Esophagus mucosa (tissue), 1 donor: ENCODE measurements around the gene SH3PXD2B. TPM values are rescaled to one million over a fixed set of nuclear protein-coding genes. Genes with fewer than 3 reads are reported as not detected.
A peak's percentile ranks its signal among the peaks of the same experiment; 100 is the strongest.

Experiments
- ATAC-seq: fragments of 200-7000 bp; cut with Tn5 transposase; one replicate; pipeline ENCODE4 v1.9.1; 2020
- total RNA-seq: library from RNA; stranded (reverse); gene quantifications from one replicate; pipeline ENCODE4 v1.2.4, GENCODE V29; 2023
- donor health status: DM: yes; HTN: yes; CAD: no.

SH3PXD2B gene
- 16.5 TPM for total RNA-seq

GRCh38 chr5:172454358-172455086 lies at the start of gene SH3PXD2B:
Gene SH3PXD2B (minus strand): TSS chr5:172454525. CDS start chr5:172454352, 173 bp downstream.
- peak; percentile 20 for ATAC-seq

- peak; percentile 14 for ATAC-seq
Observed at GRCh38 chr5:172502969-172503368, 48.6 kb upstream of the SH3PXD2B start.

- no peak for ATAC-seq
Observed at GRCh38 chr5:172502410-172502809, 48.1 kb upstream of the SH3PXD2B start.

DNA sequence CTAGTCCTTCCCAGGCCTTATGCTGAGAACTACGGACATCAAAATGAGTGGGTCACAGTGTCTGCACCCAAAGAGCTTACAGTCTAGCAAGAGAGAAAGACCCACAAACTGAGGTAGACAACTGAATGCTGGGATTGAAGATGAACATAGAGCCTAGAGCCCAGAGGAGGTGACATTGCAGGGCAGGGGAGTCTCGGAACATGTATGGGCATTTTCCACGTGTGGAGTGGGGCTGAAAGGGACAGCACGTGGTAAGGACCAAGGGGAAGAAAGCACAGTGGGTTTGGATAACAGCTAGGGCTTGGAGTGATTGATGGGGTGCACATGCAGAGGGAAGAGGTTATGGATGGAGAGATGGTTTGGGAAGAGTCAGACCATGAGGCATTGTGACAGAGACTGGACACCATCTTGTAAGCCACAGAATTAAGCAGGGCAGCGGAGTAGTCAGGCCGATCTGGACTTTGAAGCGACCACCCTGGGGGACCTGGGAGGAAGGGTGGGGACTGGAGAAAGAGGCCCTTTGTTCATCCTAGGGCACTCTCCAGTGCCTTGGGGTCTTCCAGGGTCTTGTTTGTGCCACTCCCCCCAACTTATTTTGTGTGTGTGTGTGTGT lies 47.5 kb upstream of the SH3PXD2B start:
- ATAC-seq, result no peak

GRCh38 chr5:172499287-172499686 lies 45.0 kb upstream of the SH3PXD2B start:
- no peak for ATAC-seq

- ATAC-seq, result no peak
Observed at GRCh38 chr5:172498431-172499129, 44.3 kb upstream of the SH3PXD2B start.

- no peak for ATAC-seq
Observed at GRCh38 chr5:172497591-172498255, 43.4 kb upstream of the SH3PXD2B start.

GRCh38 chr5:172496671-172497371 lies 42.5 kb upstream of the SH3PXD2B start:
- ATAC-seq, result no peak

DNA sequence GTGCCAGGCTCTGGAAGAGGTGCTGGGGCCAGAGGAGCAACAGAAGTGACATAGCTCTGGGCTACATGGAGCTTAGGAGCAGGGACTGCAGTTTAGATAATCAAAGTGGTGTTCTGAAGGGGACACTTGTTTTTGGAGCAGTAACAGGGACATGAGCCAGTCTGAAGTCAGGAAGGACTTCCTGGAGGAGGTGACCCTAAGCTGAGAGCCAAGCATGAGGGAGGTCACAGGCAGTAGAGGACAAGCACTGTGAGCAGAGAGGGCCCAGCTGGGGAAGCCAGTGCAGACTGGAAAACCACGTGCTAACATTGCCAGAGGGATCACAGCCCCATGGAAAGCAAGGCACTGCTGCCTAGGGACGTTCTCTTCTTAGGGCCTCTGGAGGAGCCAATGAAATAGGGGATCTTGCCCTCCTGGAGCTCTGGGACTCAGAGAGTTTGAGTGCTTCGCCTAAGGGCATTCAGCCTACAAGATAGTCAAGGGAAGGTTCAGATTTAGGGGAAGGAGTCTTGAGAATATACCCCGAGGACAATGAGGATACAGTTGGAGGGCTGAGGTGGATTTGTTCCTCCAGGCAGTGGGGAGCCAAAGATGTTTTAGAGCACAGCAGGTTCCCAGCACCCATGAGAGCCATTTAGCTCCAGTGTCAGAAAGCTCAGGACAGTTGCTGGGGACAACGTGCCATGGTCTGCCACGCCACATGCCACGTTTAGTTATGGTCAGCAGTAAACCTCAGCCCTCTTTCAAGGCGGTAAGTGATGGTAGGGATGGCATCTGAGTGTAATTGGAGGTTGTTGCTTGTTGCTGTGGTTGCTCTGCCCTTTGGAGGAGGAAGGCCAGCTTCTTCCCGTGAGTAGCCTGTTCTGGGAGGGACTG lies 40.5 kb upstream of the SH3PXD2B start:
- no peak for ATAC-seq

- ATAC-seq, result no peak
Observed at GRCh38 chr5:172493906-172494305, 39.6 kb upstream of the SH3PXD2B start.

- ATAC-seq, result no peak
Observed at GRCh38 chr5:172493461-172493860, 39.1 kb upstream of the SH3PXD2B start.

GRCh38 chr5:172493002-172493401 lies 38.7 kb upstream of the SH3PXD2B start:
- no peak for ATAC-seq

DNA sequence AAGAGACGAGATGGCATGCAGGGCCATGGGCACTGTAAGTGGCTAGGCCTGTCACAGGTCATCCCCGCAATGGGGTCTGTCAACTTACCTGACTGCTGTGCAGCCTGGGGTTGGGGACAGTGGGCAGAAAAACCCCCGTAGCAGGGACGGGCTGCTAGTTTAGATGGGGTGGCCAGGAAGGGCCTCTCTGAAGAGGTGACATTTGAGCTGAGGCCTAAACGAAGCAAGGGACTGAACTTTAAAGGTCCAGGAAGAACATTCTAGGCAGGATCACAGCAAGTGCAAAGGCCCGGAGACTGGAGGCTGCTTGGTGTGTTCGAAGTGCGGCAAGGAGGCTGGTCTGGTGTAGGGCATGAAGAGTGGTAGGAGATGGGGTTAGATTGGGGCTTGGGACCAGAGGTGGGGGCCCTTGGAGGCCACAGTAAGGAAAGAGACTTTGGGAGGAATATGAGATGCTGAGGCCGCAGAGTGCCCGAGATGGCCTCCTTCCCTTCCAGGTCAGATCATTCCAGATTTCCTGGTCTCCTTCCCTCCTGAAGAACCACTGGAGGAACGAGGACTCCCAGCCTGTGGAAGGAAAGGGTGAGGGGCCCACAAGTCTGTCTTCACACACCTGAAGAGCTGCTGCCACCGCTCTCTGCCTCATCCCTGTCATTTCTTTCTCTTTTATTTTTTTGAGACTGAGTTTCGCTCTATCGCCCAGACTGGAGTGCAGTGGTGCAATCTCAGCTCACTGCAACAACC lies 37.9 kb upstream of the SH3PXD2B start:
- ATAC-seq, result no peak

GRCh38 chr5:172491481-172491880 lies 37.2 kb upstream of the SH3PXD2B start:
- ATAC-seq, result peak; percentile 50

DNA sequence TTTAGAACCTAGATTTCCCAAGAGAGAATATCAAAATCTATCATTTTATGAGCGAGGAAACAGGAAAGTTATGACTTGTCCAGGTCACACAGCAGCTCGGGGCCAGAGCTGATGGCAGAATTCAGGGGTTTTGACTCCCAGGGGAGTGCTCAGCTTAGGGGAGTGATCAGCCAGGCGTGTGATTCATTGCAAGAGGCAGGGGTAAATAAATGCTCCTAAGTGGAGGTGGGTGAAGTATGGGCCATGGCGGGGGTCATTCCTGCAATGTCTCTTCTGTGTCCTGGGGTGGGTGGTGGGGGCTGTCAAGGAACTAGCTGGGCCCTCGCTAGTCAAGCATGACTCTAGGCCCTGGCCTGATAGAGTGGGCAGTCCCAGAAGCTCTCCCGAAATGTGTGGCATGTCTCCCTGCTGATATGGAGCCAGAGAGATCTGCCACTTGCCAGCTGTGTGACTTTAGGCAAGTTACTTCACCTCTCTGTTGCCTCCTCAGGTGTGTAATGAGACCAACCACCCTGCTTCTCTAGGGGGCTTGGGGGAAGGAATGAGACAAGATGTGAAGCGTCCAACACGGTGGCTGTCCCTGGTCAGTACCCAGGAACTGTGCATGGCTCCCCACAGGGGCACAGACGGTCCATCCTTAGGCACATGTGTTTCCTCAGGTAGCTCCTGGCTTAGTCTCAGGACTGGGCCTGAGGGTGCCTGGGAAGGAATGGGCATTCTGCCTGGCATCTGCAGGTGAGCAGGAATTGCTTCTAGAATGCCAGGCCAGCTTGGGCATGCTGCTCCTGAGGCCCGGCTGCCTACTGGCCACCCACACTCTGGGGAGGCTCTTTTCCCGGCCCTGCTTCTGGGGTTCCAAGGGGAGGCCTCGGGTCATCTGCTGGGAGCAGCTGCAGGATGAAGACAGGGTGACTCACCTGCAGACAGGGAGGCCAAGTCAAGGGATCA lies 36.5 kb upstream of the SH3PXD2B start:
- ATAC-seq, result peak; percentile 24

DNA sequence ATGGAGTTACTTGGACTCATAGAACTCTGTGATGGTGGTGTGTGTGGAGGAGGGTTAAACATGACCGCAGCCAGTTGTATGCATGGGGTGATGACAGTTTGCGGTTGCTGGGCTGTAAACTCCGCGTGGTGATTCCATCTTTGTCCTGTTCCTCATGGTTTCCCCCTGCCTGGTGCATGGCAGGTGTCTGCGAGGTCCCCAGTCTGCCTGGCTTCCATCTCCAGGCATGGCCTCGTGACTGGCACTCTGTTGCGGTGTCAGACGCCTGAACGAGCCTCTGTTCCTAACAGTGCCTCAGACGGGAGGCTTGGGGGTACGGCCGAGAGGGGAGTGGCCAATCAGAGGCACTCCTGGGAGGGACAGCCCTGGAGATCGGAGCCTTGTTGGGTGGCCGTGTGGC lies 33.9 kb upstream of the SH3PXD2B start:
- no peak for ATAC-seq

GRCh38 chr5:172487671-172488070 lies 33.3 kb upstream of the SH3PXD2B start:
- ATAC-seq, result no peak

DNA sequence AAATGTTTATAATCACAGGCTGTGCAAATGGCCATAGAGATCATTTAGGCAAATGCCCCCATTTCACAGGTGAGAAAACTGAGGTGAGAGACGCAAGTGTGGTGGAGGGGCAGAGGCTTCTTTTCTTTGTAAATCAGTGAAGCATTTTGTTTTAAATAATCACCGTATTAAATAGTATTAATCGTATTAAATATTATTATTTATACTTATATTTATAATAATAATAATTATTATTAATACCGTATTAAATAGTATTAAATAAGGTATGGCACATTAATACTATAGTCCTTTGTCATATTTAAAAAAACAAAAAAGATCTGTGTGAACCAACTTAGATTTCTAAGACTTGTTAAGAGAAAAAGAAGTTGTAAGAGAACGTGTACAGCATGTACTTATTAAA lies 32.6 kb upstream of the SH3PXD2B start:
- ATAC-seq, result no peak

DNA sequence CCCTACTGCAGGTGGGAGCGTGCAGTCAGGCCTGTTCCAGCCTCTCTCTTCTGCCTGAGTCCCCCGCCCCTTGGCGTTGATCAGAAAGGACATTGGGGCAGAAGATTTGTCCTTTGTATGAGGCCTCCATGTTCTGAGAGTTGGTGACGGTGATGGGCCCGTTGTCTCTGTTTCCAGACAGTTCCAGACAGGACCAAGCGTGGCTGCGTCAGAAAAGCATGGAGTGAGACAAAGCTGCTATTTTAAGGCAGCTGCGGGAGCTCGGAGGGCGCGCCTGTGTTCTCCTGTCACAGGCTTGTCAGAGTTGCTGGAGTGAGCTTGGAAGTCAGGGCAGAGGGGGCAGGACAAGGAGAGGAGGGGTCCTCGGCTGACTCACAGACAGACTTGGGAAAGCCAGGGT lies 32.1 kb upstream of the SH3PXD2B start:
- ATAC-seq, result no peak
